Measurements from ENCODE around the gene APOBEC3F.

GRCh38 chr22:38996105-38996504 is 44.6 kb upstream of the APOBEC3F start:
- no peak for TF ChIP-seq CTCF (conservative IDR thresholded peaks at IDR 0.05; ENCODE audit: low read depth, low read length)
- no peak for TF ChIP-seq EZH2phosphoT487 (IDR thresholded peaks at IDR 0.05; ENCODE audit: borderline replicate concordance, low read length)

Measured in PC-3 (cell line).